Activated B cell treated with CpG ODN at 0.5 μM for 24 hours (primary cell): Measurements from ENCODE around the gene LRRC73. TPM values are rescaled to one million over a fixed set of nuclear protein-coding genes. Genes with fewer than 3 reads are reported as not detected.
"Not testable (repeated sequence)": the region's sequence is repeated elsewhere in the genome, so short reads cannot be mapped to it uniquely, and the experiment has no call there.

Source experiments
- ATAC-seq: fragments of 200-7000 bp; cut with Tn5 transposase; one replicate; pipeline ENCODE4 v1.10.0; 2021; ENCODE audit warnings: low read depth, mild to moderate bottlenecking, moderate library complexity
- CTCF ChIA-PET: fragments of 350-600 bp; sonication (Branson Sonifier 250); formaldehyde crosslinking; loops from one replicate; lab custom pipeline; 2021; ENCODE audit warnings: antibody characterized with exemption; lab: Charles Lee
- POLR2A ChIA-PET: fragments of 350-600 bp; sonication (Branson Sonifier 250); formaldehyde crosslinking; loops from one replicate; lab custom pipeline; 2021; ENCODE audit warnings: antibody characterized with exemption; lab: Charles Lee
- DNase-seq: peaks from one replicate; pipeline ENCODE4 v3.0.0; 2022
- H3K27ac Mint-ChIP-seq: one replicate; pipeline ENCODE4 v1.8.0; 2020; ENCODE audit warnings: mixed read lengths
- H3K27me3 Mint-ChIP-seq: one replicate; pipeline ENCODE4 v1.8.0; 2021; ENCODE audit warnings: mixed read lengths
- H3K36me3 Mint-ChIP-seq: one replicate; pipeline ENCODE4 v1.8.0; 2021; ENCODE audit warnings: low read depth, mixed read lengths
- H3K4me1 Mint-ChIP-seq: one replicate; pipeline ENCODE4 v1.8.0; 2021; ENCODE audit warnings: mixed read lengths
- H3K4me3 Mint-ChIP-seq: one replicate; pipeline ENCODE4 v1.8.0; 2020; ENCODE audit warnings: mild to moderate bottlenecking, mixed read lengths
- H3K9me3 Mint-ChIP-seq: one replicate; pipeline ENCODE4 v1.8.0; 2020; ENCODE audit warnings: mixed read lengths
- intact Hi-C: fragments of 100-400 bp; cut with micrococcal nuclease; formaldehyde crosslinking; loops from one replicate; pipeline ENCODE4 v1.15.1; 2024
- total RNA-seq: library from RNA; stranded (reverse); gene quantifications from 2 replicates; pipeline ENCODE4 v1.2.3, GENCODE V29; 2022
- TF ChIP-seq, protein P1 (sequence below): fragments of 200-600 bp; IDR thresholded peaks from one replicate; pipeline ENCODE4 v1.8.0; 2022; ENCODE audit warnings: antibody characterized with exemption, mild to moderate bottlenecking

LRRC73 gene
- total RNA-seq, 1 donor from 2014 or later, result 0.31 TPM

DNA sequence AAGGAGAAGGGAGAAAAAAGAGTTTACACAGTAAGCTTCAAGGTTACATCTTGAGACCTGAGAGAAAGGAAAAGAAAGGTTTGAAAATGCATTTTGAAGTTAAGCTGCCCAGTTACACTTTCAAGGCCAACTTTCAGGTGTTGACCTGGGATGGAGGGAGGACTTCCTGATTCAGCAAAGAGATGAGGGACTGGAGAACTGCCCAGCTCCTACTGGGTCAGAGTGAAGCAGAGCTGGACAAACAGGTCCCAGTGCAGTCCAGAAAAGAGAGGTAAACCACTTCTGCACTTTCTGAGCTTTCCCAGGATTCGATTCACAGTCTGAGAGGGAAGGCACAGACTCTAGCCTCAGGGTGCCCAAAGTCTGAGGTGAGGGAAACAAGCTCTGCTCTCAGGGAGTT lies 38.7 kb downstream of the LRRC73 start:
- ATAC-seq (no peak), DNase-seq (no peak)
- ChIA-PET POLR2A (interaction anchor here (0.7 kb wide), 1 partner anchor 50 kb away, joined by 4 read pairs; no protein-coding TSS in a partner anchor), CTCF (interaction anchor here (1.1 kb wide), 1 partner anchor 36 kb away, joined by 3 read pairs; no protein-coding TSS in a partner anchor)
- H3K9me3 Mint-ChIP-seq, result no peaks in the 10 kb centered on the region
- H3K27me3 Mint-ChIP-seq, result peaks cover 25% of the 10 kb centered on the region
- no peak overlapping the region for H3K27ac Mint-ChIP-seq
- H3K36me3 Mint-ChIP-seq, result no peaks in the 10 kb centered on the region
- no peak overlapping the region for H3K4me3 Mint-ChIP-seq
- intact Hi-C loops, result no loop called here
- TF ChIP-seq, protein P1, sequence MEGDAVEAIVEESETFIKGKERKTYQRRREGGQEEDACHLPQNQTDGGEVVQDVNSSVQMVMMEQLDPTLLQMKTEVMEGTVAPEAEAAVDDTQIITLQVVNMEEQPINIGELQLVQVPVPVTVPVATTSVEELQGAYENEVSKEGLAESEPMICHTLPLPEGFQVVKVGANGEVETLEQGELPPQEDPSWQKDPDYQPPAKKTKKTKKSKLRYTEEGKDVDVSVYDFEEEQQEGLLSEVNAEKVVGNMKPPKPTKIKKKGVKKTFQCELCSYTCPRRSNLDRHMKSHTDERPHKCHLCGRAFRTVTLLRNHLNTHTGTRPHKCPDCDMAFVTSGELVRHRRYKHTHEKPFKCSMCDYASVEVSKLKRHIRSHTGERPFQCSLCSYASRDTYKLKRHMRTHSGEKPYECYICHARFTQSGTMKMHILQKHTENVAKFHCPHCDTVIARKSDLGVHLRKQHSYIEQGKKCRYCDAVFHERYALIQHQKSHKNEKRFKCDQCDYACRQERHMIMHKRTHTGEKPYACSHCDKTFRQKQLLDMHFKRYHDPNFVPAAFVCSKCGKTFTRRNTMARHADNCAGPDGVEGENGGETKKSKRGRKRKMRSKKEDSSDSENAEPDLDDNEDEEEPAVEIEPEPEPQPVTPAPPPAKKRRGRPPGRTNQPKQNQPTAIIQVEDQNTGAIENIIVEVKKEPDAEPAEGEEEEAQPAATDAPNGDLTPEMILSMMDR, result no peak
- no peaks in the 10 kb centered on the region for H3K4me1 Mint-ChIP-seq

- TF ChIP-seq, protein P1, result no peak
- CTCF ChIA-PET, result interaction anchor here (0.9 kb wide), 1 partner anchor 37 kb away, joined by 4 read pairs; no protein-coding TSS in a partner anchor
- intact Hi-C loops, result no loop called here
- ATAC-seq (no peak), DNase-seq (no peak)
- POLR2A ChIA-PET, result no interaction called here
- H3K4me3 Mint-ChIP-seq, result no peak overlapping the region
- no peaks in the 10 kb centered on the region for H3K4me1 Mint-ChIP-seq
- no peak overlapping the region for H3K27ac Mint-ChIP-seq
- peaks cover 33% of the 10 kb centered on the region for H3K27me3 Mint-ChIP-seq
- H3K36me3 Mint-ChIP-seq, result no peaks in the 10 kb centered on the region
- no peaks in the 10 kb centered on the region for H3K9me3 Mint-ChIP-seq
Observed at GRCh38 chr6:43469947-43470346, 40.2 kb downstream of the LRRC73 start.

GRCh38 chr6:43468748-43469681 lies 41.1 kb downstream of the LRRC73 start:
- H3K9me3 Mint-ChIP-seq, result no peaks in the 10 kb centered on the region
- POLR2A ChIA-PET, result interaction anchor here (0.5 kb wide), 1 partner anchor 644 kb away, joined by 4 read pairs; no protein-coding TSS in a partner anchor
- CTCF ChIA-PET, result interaction anchor here (0.9 kb wide), 1 partner anchor 38 kb away, joined by 4 read pairs; no protein-coding TSS in a partner anchor
- H3K36me3 Mint-ChIP-seq, result no peaks in the 10 kb centered on the region
- peaks cover 33% of the 10 kb centered on the region for H3K27me3 Mint-ChIP-seq
- intact Hi-C loops, result no loop called here
- ATAC-seq, result no peak
- DNase-seq, result no peak
- TF ChIP-seq, protein P1, result no peak
- H3K27ac Mint-ChIP-seq, result no peak overlapping the region
- no peaks in the 10 kb centered on the region for H3K4me1 Mint-ChIP-seq
- H3K4me3 Mint-ChIP-seq, result no peak overlapping the region

DNA sequence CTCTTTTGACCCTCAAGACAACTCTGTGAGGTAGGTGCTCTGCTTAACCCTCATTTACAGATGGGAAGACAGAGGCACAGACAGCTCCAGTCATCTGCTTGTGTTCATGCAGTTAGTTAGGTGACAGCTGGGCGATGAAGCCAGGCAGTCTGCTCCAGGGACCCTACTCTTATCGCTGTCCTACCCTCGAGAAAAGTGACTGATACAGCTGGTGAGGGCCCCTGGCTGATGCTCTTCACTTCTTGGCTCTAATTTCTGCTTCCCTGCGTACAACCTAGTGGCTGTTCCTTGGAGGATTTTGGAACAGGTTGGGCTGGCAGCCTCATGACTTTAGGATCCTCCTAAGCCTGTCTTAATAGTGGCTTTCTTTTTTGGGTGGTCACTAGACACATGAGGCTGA lies 41.9 kb downstream of the LRRC73 start:
- ATAC-seq, result no peak
- no peaks in the 10 kb centered on the region for H3K36me3 Mint-ChIP-seq

DNA sequence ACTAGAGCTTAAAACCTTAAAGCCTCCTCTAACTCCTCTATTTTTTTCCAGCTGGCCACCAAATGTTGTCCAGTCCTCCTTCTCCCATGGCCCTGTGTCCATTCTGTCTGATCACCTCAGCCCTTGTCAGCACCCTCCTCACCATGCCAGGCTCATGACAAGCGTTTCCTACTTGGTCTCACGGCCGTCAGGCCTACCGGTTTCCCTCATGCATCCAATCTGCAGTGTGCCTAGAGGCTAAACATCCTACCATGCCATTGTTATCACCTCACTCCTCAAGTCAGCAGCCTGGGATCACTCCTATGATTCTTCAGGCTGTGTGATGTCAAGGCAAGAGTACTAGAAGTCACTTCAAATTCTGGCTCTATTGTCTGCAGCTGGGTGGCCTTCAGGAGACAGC lies 42.4 kb downstream of the LRRC73 start:
- no peak overlapping the region for H3K4me3 Mint-ChIP-seq
- intact Hi-C loops, result no loop called here
- TF ChIP-seq, protein P1, result no peak
- DNase-seq, result no peak
- H3K27ac Mint-ChIP-seq, result no peak overlapping the region
- no peak for ATAC-seq
- H3K27me3 Mint-ChIP-seq, result peaks cover 40% of the 10 kb centered on the region
- CTCF ChIA-PET, result no interaction called here
- POLR2A ChIA-PET, result no interaction called here
- no peaks in the 10 kb centered on the region for H3K9me3 Mint-ChIP-seq
- H3K4me1 Mint-ChIP-seq, result no peaks in the 10 kb centered on the region
- H3K36me3 Mint-ChIP-seq, result no peaks in the 10 kb centered on the region

More for the DNA sequence above, 41.9 kb downstream of the LRRC73 start:
- Mint-ChIP-seq H3K9me3 (no peaks in the 10 kb centered on the region), H3K4me1 (no peaks in the 10 kb centered on the region), H3K27me3 (peaks cover 38% of the 10 kb centered on the region), H3K27ac (no peak overlapping the region), H3K4me3 (no peak overlapping the region)
- TF ChIP-seq, protein P1, result no peak
- intact Hi-C loops, result no loop called here
- ChIA-PET CTCF (no interaction called here), POLR2A (no interaction called here)
- no peak for DNase-seq

- H3K27me3 Mint-ChIP-seq, result peaks cover 40% of the 10 kb centered on the region
- POLR2A ChIA-PET, H3K4me1 Mint-ChIP-seq, H3K36me3 Mint-ChIP-seq, H3K27ac Mint-ChIP-seq, H3K9me3 Mint-ChIP-seq, intact Hi-C loops, CTCF ChIA-PET, DNase-seq, ATAC-seq, H3K4me3 Mint-ChIP-seq: not testable (repeated sequence)
Observed at GRCh38 chr6:43467265-43467664, 42.9 kb downstream of the LRRC73 start.
